Posterior vena cava (tissue), 2 donors: ENCODE results near the gene CALHM3. TPM values are rescaled to one million over a fixed set of nuclear protein-coding genes. Genes with fewer than 3 reads are reported as not detected.

Source experiments
- DNase-seq: peaks from one replicate; pipeline ENCODE4 v3.0.0-alpha.2; 2020; ENCODE audit warnings: low spot score
- intact Hi-C, 2 donors: fragments of 100-400 bp; cut with DNase I; formaldehyde crosslinking; loops; one replicate each; pipeline versions ENCODE4 v1.14.1 to v1.14.2; 2022 to 2023
- total RNA-seq, 2 donors: library from RNA; stranded (reverse); fragmentation: NEBNext Ultra II Directional; extraction: Animal tissue kit (Norgen Biotek cat#: 25700); gene quantifications; one replicate each; pipeline ENCODE4 v1.2.1, GENCODE V29; 2021
- donor health status: DM: yes; HTN: yes; CAD: no.
- donor health status: DM: yes; HTN: yes; CAD: no.

Gene CALHM3
- total RNA-seq, 2 donors from 2014 or later = not detected

DNA sequence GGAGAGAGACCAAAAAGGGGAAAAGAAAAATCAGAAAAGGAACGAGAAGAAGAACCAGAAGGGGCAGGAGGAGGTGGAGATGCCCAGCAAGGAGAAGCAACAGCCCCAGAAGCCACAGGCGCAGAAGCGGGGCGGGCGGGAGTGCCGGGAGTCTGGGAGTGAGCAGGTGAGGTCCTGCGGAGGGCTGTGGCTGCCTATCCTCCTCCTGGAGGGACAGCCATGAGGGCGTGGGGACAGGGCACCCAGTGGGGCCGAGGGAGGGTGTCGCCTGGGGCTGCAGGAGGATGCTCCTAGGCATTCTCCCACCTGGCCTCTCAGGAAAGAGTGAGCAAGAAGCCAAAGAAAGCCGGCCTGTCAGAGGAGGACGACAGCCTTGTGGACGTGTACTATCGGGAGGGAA is 38.6 kb downstream of the CALHM3 start:
- DNase-seq = no peak
- intact Hi-C loops = no loop called here

- intact Hi-C loops = no loop called here
- no peak for DNase-seq
These were observed 39.3 kb downstream of the CALHM3 start for GRCh38 chr10:103439776-103440175.

GRCh38 chr10:103433858-103434257 is 45.2 kb downstream of the CALHM3 start:
- peak; percentile 89 for DNase-seq
- intact Hi-C loops = no loop called here

GRCh38 chr10:103431902-103432301 is 47.1 kb downstream of the CALHM3 start:
- DNase-seq = no peak
- intact Hi-C loops = no loop called here

DNA sequence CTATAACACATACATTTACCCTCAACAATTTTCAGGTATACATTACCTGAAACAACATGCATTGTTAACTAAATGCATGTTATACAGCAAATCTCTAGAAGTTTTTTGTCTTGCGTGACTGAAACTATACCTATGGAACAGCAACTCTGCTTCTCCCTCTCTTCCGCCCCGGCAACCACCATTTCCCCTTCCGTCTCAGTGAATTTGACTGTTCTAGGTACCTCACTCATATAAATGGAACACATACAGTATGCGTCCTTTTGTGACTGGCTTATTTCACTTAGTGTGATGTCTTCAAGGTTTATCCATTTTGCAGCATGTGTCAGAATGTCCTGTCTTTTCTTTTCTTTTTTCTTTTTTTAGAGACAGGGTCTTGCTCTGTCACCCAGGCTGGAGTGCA is 49.4 kb downstream of the CALHM3 start:
- intact Hi-C loops = no loop called here
- DNase-seq = no peak

DNA sequence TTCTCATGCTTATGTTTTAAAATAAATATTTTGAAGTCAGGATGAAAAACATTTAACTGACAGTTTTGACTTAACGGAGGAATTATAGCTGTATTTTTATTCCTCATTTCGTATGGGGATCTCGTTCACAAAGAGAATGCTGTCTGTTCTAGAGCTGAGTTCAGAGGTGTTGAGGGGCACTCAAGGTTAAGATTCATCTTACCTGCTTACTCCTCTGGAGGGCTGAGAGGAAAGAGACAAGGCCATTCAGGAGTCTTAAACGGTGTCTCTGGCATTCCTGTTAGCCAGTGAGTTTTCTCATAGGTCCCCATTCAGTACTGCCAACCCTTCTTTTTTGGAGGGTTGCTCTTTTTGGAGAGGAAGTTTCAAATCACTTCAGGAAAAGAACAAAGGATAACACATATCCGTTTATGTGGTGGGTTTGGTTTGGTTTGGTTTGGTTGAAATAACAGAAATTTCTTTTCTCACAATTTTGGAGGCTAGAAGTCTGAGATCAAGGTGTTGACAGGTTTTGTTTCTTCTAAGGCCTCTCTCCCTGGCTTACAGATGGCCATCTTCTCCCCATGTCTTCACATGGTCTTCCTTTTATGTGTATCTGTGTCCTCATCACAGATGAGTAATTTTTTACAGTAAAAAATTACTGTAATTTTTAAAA is 49.9 kb downstream of the CALHM3 start:
- no peak for DNase-seq
- intact Hi-C loops = no loop called here

GRCh38 chr10:103427866-103428265 is 51.2 kb downstream of the CALHM3 start:
- no peak for DNase-seq
- intact Hi-C loops = no loop called here

- intact Hi-C loops = no loop called here
These were observed 55.3 kb downstream of the CALHM3 start for GRCh38 chr10:103423748-103424147.

More at GRCh38 chr10:103423748-103424147, 55.3 kb downstream of the CALHM3 start:
- DNase-seq = no peak

Other genes starting within 250 kb of the CALHM3 start
- gene RPEL1, start 233.4 kb downstream of the CALHM3 start, total RNA-seq = not detected
- gene INA, start 202.1 kb downstream of the CALHM3 start, total RNA-seq = under 1 TPM in 1 of 2 donors, not detected in 1; 0.10 TPM
- 10 to 100 TPM; 10.6 to 11.6 TPM for gene PCGF6, start 128.1 kb downstream of the CALHM3 start, total RNA-seq
- 1 to 10 TPM; 2.1 to 2.4 TPM for gene TAF5, start 111.3 kb downstream of the CALHM3 start, total RNA-seq
- 100 to 1,000 TPM; 350 to 362 TPM for gene ATP5MK, start 82.8 kb downstream of the CALHM3 start, total RNA-seq
- gene PDCD11, start 82.6 kb downstream of the CALHM3 start, total RNA-seq = 10 to 100 TPM; 18.2 to 22.1 TPM
- gene CALHM2, start 26.9 kb downstream of the CALHM3 start, total RNA-seq = 10 to 100 TPM; 49.8 to 59.4 TPM
- gene CALHM1, start 20.3 kb downstream of the CALHM3 start, total RNA-seq = not detected
- gene NEURL1, start 14.5 kb upstream of the CALHM3 start, total RNA-seq = under 1 TPM; 0.37 to 0.48 TPM